ENCODE measurements around the gene NFATC2IP.

- TF ChIP-seq POLR2AphosphoS5 (IDR thresholded peaks at IDR 0.05; ENCODE audit: borderline replicate concordance, low read depth, low read length) (no peak), EZH2 (IDR thresholded peaks at IDR 0.05) (no peak), FOXP2 (optimal IDR thresholded peaks at IDR 0.05; ENCODE audit: control extremely low read depth, extremely low read length, insufficient read depth) (no peak)
Measured at GRCh38 chr16:28927815-28928214, 22.9 kb upstream of the NFATC2IP start.
